BLaER1 (cell line): ENCODE results near the gene ARSB.
"Not testable (repeated sequence)": the region's sequence is repeated elsewhere in the genome, so short reads cannot be mapped to it uniquely, and the experiment has no call there.

Experiments
- H3K27ac ChIP-seq: shearing (Covaris generic); formaldehyde crosslinking; 2 replicates; pipeline ENCODE4 v1.8.1; 2022
- H3K27me3 ChIP-seq: shearing (Covaris generic); formaldehyde crosslinking; 2 replicates; pipeline ENCODE4 v1.8.1; 2022
- H3K36me3 ChIP-seq: shearing (Covaris generic); formaldehyde crosslinking; 2 replicates; pipeline ENCODE4 v1.8.1; 2022
- H3K4me1 ChIP-seq: shearing (Covaris generic); formaldehyde crosslinking; 2 replicates; pipeline ENCODE4 v1.8.1; 2022
- H3K4me2 ChIP-seq: shearing (Covaris generic); formaldehyde crosslinking; 2 replicates; pipeline ENCODE4 v1.8.1; 2022
- H3K4me3 ChIP-seq: shearing (Covaris generic); formaldehyde crosslinking; 2 replicates; pipeline ENCODE4 v1.8.1; 2022
- H3K9ac ChIP-seq: shearing (Covaris generic); formaldehyde crosslinking; 2 replicates; pipeline ENCODE4 v1.8.1; 2022
- H3K9me3 ChIP-seq: shearing (Covaris generic); formaldehyde crosslinking; 2 replicates; pipeline ENCODE4 v1.8.1; 2022
- H4K20me1 ChIP-seq: shearing (Covaris generic); formaldehyde crosslinking; 2 replicates; pipeline ENCODE4 v1.8.1; 2022
- Cebpa-rat ChIP-seq: shearing (Covaris generic); IDR thresholded peaks from 2 replicates; pipeline ENCODE4 v1.8.1; 2022

The ARSB gene

GRCh38 chr5:78773655-78774054, 211.5 kb downstream of the ARSB start:
- no peak for TF ChIP-seq Cebpa-rat
- no peak overlapping the region for H3K9ac ChIP-seq
- H3K4me3 ChIP-seq, result no peak overlapping the region
- H3K36me3 ChIP-seq, result no peaks in the 10 kb centered on the region
- no peaks in the 10 kb centered on the region for H4K20me1 ChIP-seq
- no peak overlapping the region for H3K27ac ChIP-seq
- H3K4me2 ChIP-seq, result no peak overlapping the region
- H3K9me3 ChIP-seq, result no peaks in the 10 kb centered on the region
- H3K27me3 ChIP-seq, result no peaks in the 10 kb centered on the region
- H3K4me1 ChIP-seq, result peaks cover 8% of the 10 kb centered on the region; the same call in 1 of the 2 replicates

GRCh38 chr5:78771260-78772205, 213.6 kb downstream of the ARSB start:
- Histone ChIP-seq H3K4me1 (peaks cover 8% of the 10 kb centered on the region; the same call in 1 of the 2 replicates), H3K27me3 (no peaks in the 10 kb centered on the region), H3K36me3 (no peaks in the 10 kb centered on the region), H3K4me2 (peak overlapping the region; percentile 38), H3K9me3 (no peaks in the 10 kb centered on the region), H3K4me3 (no peak overlapping the region), H3K9ac (no peak overlapping the region), H4K20me1 (no peaks in the 10 kb centered on the region), H3K27ac (peak overlapping the region; percentile 36)
- TF ChIP-seq Cebpa-rat, result no peak

GRCh38 chr5:78768781-78769380, 216.2 kb downstream of the ARSB start:
- Histone ChIP-seq H3K9ac (no peak overlapping the region), H3K27me3 (no peaks in the 10 kb centered on the region), H3K27ac (no peak overlapping the region), H3K4me2 (no peak overlapping the region), H3K4me3 (no peak overlapping the region), H4K20me1 (no peaks in the 10 kb centered on the region), H3K4me1 (peaks cover 8% of the 10 kb centered on the region; the same call in 1 of the 2 replicates), H3K36me3 (no peaks in the 10 kb centered on the region), H3K9me3 (no peaks in the 10 kb centered on the region)
- TF ChIP-seq Cebpa-rat, result no peak

GRCh38 chr5:78766412-78766762, 218.7 kb downstream of the ARSB start:
- Histone ChIP-seq H3K27ac (no peak overlapping the region), H3K9ac (no peak overlapping the region), H4K20me1 (no peaks in the 10 kb centered on the region), H3K36me3 (no peaks in the 10 kb centered on the region), H3K4me3 (no peak overlapping the region), H3K27me3 (no peaks in the 10 kb centered on the region), H3K4me2 (no peak overlapping the region), H3K4me1 (no peaks in the 10 kb centered on the region; the same call in 1 of the 2 replicates), H3K9me3 (no peaks in the 10 kb centered on the region)
- no peak for TF ChIP-seq Cebpa-rat

GRCh38 chr5:78765756-78766411, 219.2 kb downstream of the ARSB start:
- Histone ChIP-seq H3K9ac (no peak overlapping the region), H3K4me1 (no peaks in the 10 kb centered on the region)

GRCh38 chr5:78765116-78765515, 220.0 kb downstream of the ARSB start:
- Histone ChIP-seq H3K27me3 (no peaks in the 10 kb centered on the region), H4K20me1 (no peaks in the 10 kb centered on the region), H3K4me3 (no peak overlapping the region), H3K4me1 (peaks cover 6% of the 10 kb centered on the region), H3K4me2 (no peak overlapping the region), H3K9ac (no peak overlapping the region), H3K27ac (no peak overlapping the region), H3K9me3 (no peaks in the 10 kb centered on the region), H3K36me3 (no peaks in the 10 kb centered on the region)
- TF ChIP-seq Cebpa-rat, result no peak

More at GRCh38 chr5:78765756-78766411, 219.2 kb downstream of the ARSB start:
- Histone ChIP-seq H3K36me3 (no peaks in the 10 kb centered on the region), H3K9me3 (no peaks in the 10 kb centered on the region), H4K20me1 (no peaks in the 10 kb centered on the region), H3K27ac (no peak overlapping the region), H3K4me2 (no peak overlapping the region), H3K4me3 (no peak overlapping the region), H3K27me3 (no peaks in the 10 kb centered on the region)
- TF ChIP-seq Cebpa-rat, result no peak

GRCh38 chr5:78763659-78764189, 221.4 kb downstream of the ARSB start:
- no peaks in the 10 kb centered on the region for H3K36me3 ChIP-seq
- H3K4me3 ChIP-seq, result no peak overlapping the region
- no peak overlapping the region for H3K9ac ChIP-seq
- no peak overlapping the region for H3K4me2 ChIP-seq
- no peaks in the 10 kb centered on the region for H4K20me1 ChIP-seq
- H3K4me1 ChIP-seq, result peaks cover 7% of the 10 kb centered on the region
- no peak overlapping the region for H3K27ac ChIP-seq
- H3K9me3 ChIP-seq, result no peaks in the 10 kb centered on the region
- H3K27me3 ChIP-seq, result no peaks in the 10 kb centered on the region
- TF ChIP-seq Cebpa-rat, result no peak

GRCh38 chr5:78762743-78763142, 222.4 kb downstream of the ARSB start:
- not testable (repeated sequence) for H3K4me2 ChIP-seq, H3K4me3 ChIP-seq, H3K27ac ChIP-seq, H3K9me3 ChIP-seq, H3K4me1 ChIP-seq, H3K27me3 ChIP-seq, H3K36me3 ChIP-seq, H4K20me1 ChIP-seq, H3K9ac ChIP-seq

- no peak overlapping the region for H3K4me3 ChIP-seq
- H3K4me2 ChIP-seq, result no peak overlapping the region
- H3K9ac ChIP-seq, result no peak overlapping the region
- no peaks in the 10 kb centered on the region for H3K36me3 ChIP-seq
- H3K27me3 ChIP-seq, result no peaks in the 10 kb centered on the region
- H3K9me3 ChIP-seq, result no peaks in the 10 kb centered on the region
- no peaks in the 10 kb centered on the region for H4K20me1 ChIP-seq
- no peak overlapping the region for H3K27ac ChIP-seq
- H3K4me1 ChIP-seq, result peaks cover 16% of the 10 kb centered on the region
- no peak for TF ChIP-seq Cebpa-rat
Observed at GRCh38 chr5:78761840-78762239, 223.3 kb downstream of the ARSB start.

GRCh38 chr5:78760770-78761169, 224.3 kb downstream of the ARSB start:
- no peak overlapping the region for H3K9ac ChIP-seq
- H3K36me3 ChIP-seq, result no peaks in the 10 kb centered on the region
- no peak overlapping the region for H3K27ac ChIP-seq
- no peaks in the 10 kb centered on the region for H4K20me1 ChIP-seq
- no peak for TF ChIP-seq Cebpa-rat
- H3K4me1 ChIP-seq, result peaks cover 19% of the 10 kb centered on the region
- no peaks in the 10 kb centered on the region for H3K9me3 ChIP-seq
- H3K4me2 ChIP-seq, result peak overlapping the region; percentile 12; the same call in 1 of the 2 replicates
- H3K4me3 ChIP-seq, result no peak overlapping the region
- H3K27me3 ChIP-seq, result no peaks in the 10 kb centered on the region
